IMR-90 (cell line): Measurements from ENCODE around the gene VAC14. TPM values are rescaled to one million over a fixed set of nuclear protein-coding genes. Genes with fewer than 3 reads are reported as not detected.
A peak's percentile ranks its signal among the peaks of the same experiment; 100 is the strongest.

Source experiments
- ATAC-seq: fragments of 200-7000 bp; cut with Tn5 transposase; 2 replicates; pipeline ENCODE4 v1.9.1; 2020; ENCODE audit warnings: low read depth, mild to moderate bottlenecking, moderate library complexity
- BruUV-seq: library from RNA; stranded (reverse); fragments of 400-500 nt; replicated peaks from 2 replicates; lab custom pipeline; 2021; lab: Mats Ljungman, UMichigan
- CTCF ChIA-PET: fragments of 300-600 bp; formaldehyde crosslinking; extraction: SDS; loops from one replicate; lab custom pipeline; 2021; ENCODE audit warnings: antibody characterized with exemption; lab: Yijun Ruan, JAX
- POLR2A ChIA-PET: fragments of 300-600 bp; sonication (Branson Sonifier 250); formaldehyde crosslinking; loops from one replicate; lab custom pipeline; 2022; ENCODE audit warnings: antibody characterized with exemption; ENCODE audit not compliant: unreplicated experiment; lab: Charles Lee
- DNase-seq: peaks from one replicate; pipeline ENCODE4 v3.0.0; 2013
- H2AFZ ChIP-seq: replicated peaks from 2 replicates; pipeline ENCODE3; 2013; ENCODE audit warnings: low read length, mild to moderate bottlenecking; ENCODE audit not compliant: poor library complexity
- H2AK5ac ChIP-seq: 2 replicates; pipeline ENCODE4 v1.6.1; 2013; ENCODE audit warnings: low read depth, low read length, inconsistent platforms
- H2AK9ac ChIP-seq: replicated peaks from 2 replicates; pipeline ENCODE3; 2013; ENCODE audit warnings: mild to moderate bottlenecking, low read depth, low read length, moderate library complexity; ENCODE audit not compliant: poor library complexity
- H2BK120ac ChIP-seq: 2 replicates; pipeline ENCODE4 v1.6.1; 2013; ENCODE audit warnings: low read depth, low read length, inconsistent platforms
- H2BK15ac ChIP-seq: 3 replicates; pipeline ENCODE4 v1.6.1; 2013; ENCODE audit warnings: low read depth, low read length, inconsistent platforms
- H2BK20ac ChIP-seq: 2 replicates; pipeline ENCODE4 v1.6.1; 2013; ENCODE audit warnings: low read depth, mild to moderate bottlenecking, inconsistent platforms, low read length, moderate library complexity
- H2BK5ac ChIP-seq: 2 replicates; pipeline ENCODE4 v1.6.1; 2013; ENCODE audit warnings: mild to moderate bottlenecking, low read depth, low read length, inconsistent platforms; ENCODE audit not compliant: poor library complexity, severe bottlenecking
- H3K14ac ChIP-seq: replicated peaks from 2 replicates; pipeline ENCODE4 v1.6.1; 2013; ENCODE audit warnings: low read depth, low read length, inconsistent platforms
- H3K18ac ChIP-seq: 2 replicates; pipeline ENCODE4 v1.6.1; 2013; ENCODE audit warnings: low read depth, low read length, control low read depth
- H3K23ac ChIP-seq: 2 replicates; pipeline ENCODE4 v1.6.1; 2013; ENCODE audit warnings: low read depth, low read length, inconsistent platforms
- H3K27ac ChIP-seq: 2 replicates; pipeline ENCODE4 v1.5.1; 2013; ENCODE audit warnings: mild to moderate bottlenecking, control low read depth, low read length; ENCODE audit not compliant: insufficient read depth
- H3K27me3 ChIP-seq: 2 replicates; pipeline ENCODE4 v1.6.1; 2013; ENCODE audit warnings: low read length; ENCODE audit not compliant: control insufficient read depth, insufficient read depth
- H3K36me3 ChIP-seq: 2 replicates; pipeline ENCODE4 v1.6.1; 2013; ENCODE audit warnings: low read length, mixed read lengths; ENCODE audit not compliant: control insufficient read depth, insufficient read depth
- H3K4ac ChIP-seq: 2 replicates; pipeline ENCODE4 v1.6.1; 2013; ENCODE audit warnings: low read depth, low read length, inconsistent platforms
- H3K4me1 ChIP-seq: 2 replicates; pipeline ENCODE4 v1.6.1; 2013; ENCODE audit warnings: low read length, mixed read lengths; ENCODE audit not compliant: control insufficient read depth, insufficient read depth
- H3K4me2 ChIP-seq: 2 replicates; pipeline ENCODE4 v1.6.1; 2013; ENCODE audit warnings: low read depth, mild to moderate bottlenecking, control low read depth, low read length, moderate library complexity
- H3K4me3 ChIP-seq: 2 replicates; pipeline ENCODE4 v1.5.1; 2013; ENCODE audit warnings: low read depth, mild to moderate bottlenecking, control low read depth, low read length, moderate library complexity; ENCODE audit not compliant: insufficient read depth
- H3K56ac ChIP-seq: 2 replicates; pipeline ENCODE4 v1.6.1; 2013; ENCODE audit warnings: low read length, inconsistent platforms; ENCODE audit not compliant: insufficient read depth; ENCODE audit errors: extremely low read depth
- H3K79me1 ChIP-seq, 2 experiments: 2 replicates each; pipeline ENCODE4 v1.6.1; 2013; ENCODE audit warnings: low read length in 2 of 2, inconsistent platforms in 1 of 2, low read depth in 1 of 2
- H3K9ac ChIP-seq: 2 replicates; pipeline ENCODE4 v1.6.1; 2013; ENCODE audit warnings: low read depth, low read length, control low read depth
- H3K9me1 ChIP-seq: 2 replicates; pipeline ENCODE4 v1.6.1; 2013; ENCODE audit warnings: low read length, inconsistent platforms; ENCODE audit not compliant: insufficient read depth
- H3K9me3 ChIP-seq: 2 replicates; pipeline ENCODE4 v1.6.1; 2013; ENCODE audit warnings: low read length; ENCODE audit not compliant: control insufficient read depth, insufficient read depth
- H4K20me1 ChIP-seq: 2 replicates; pipeline ENCODE4 v1.6.1; 2013; ENCODE audit warnings: low read length, inconsistent platforms; ENCODE audit not compliant: insufficient read depth
- H4K5ac ChIP-seq: 2 replicates; pipeline ENCODE4 v1.6.1; 2013; ENCODE audit warnings: mild to moderate bottlenecking, low read depth, low read length, control low read depth
- H4K8ac ChIP-seq, 2 experiments: 2 replicates each; pipeline ENCODE4 v1.6.1; 2013; ENCODE audit warnings: low read depth in 2 of 2, low read length in 2 of 2, control low read depth in 1 of 2, inconsistent platforms in 1 of 2
- H4K91ac ChIP-seq: 2 replicates; pipeline ENCODE4 v1.6.1; 2013; ENCODE audit warnings: low read depth, low read length, inconsistent platforms; ENCODE audit not compliant: insufficient read depth
- BHLHE40 ChIP-seq: fragments of 150-350 bp; IDR thresholded peaks from 2 replicates; pipeline ENCODE4 v1.6.1; 2016; ENCODE audit warnings: mild to moderate bottlenecking, low read depth, low read length
- MAFK ChIP-seq: IDR thresholded peaks from 2 replicates; pipeline ENCODE4 v1.6.1; 2012; ENCODE audit warnings: low read depth, low read length, improper control_type of control experiment
- WGBS, 2 experiments: methylation state at CpG; one replicate each; pipeline versions ENCODE4 v1.1.5 to v1.1.7; 2013; ENCODE audit warnings: missing lambda C conversion rate in 2 of 2; ENCODE audit not compliant: insufficient read length in 1 of 2; ENCODE audit errors: extremely low coverage in 2 of 2; 5-methylcytosine and 5-hydroxymethylcytosine counted together
- dilution Hi-C: fragments of 300-500 bp; cut with HindIII; formaldehyde crosslinking; loops from one replicate; pipeline ENCODE4 v1.14.3; 2018; ENCODE audit warnings: low sequenced_read_pairs; ENCODE audit not compliant: unreplicated experiment
- in situ Hi-C: fragments of 300-500 bp; cut with MboI; formaldehyde crosslinking; loops from 3 replicates; pipeline ENCODE4 v1.14.3; 2019; ENCODE audit warnings: low sequenced_read_pairs, inconsistent platforms, mixed read lengths
- intact Hi-C: fragments of 100-400 bp; cut with micrococcal nuclease; formaldehyde crosslinking; loops from 2 replicates; pipeline ENCODE4 v1.10.0; 2022
- polyA plus RNA-seq, 3 experiments: library from polyadenylated mRNA; depleted of rRNA; stranded (reverse); fragments of >200 nt; gene quantifications; 2 replicates each; pipeline ENCODE4 v1.2.3, GENCODE V29; 2012; ENCODE audit warnings: low replicate concordance in 1 of 3
- total RNA-seq: library from RNA; depleted of rRNA; stranded (reverse); fragments of >200 nt; gene quantifications from 2 replicates; pipeline ENCODE4 v1.2.3, GENCODE V29; 2012

The VAC14 gene
- total and polyA plus RNA-seq, 2 of the 4 experiments (the other 2 are of a cell fraction) = 21.1 to 40.2 TPM

DNA sequence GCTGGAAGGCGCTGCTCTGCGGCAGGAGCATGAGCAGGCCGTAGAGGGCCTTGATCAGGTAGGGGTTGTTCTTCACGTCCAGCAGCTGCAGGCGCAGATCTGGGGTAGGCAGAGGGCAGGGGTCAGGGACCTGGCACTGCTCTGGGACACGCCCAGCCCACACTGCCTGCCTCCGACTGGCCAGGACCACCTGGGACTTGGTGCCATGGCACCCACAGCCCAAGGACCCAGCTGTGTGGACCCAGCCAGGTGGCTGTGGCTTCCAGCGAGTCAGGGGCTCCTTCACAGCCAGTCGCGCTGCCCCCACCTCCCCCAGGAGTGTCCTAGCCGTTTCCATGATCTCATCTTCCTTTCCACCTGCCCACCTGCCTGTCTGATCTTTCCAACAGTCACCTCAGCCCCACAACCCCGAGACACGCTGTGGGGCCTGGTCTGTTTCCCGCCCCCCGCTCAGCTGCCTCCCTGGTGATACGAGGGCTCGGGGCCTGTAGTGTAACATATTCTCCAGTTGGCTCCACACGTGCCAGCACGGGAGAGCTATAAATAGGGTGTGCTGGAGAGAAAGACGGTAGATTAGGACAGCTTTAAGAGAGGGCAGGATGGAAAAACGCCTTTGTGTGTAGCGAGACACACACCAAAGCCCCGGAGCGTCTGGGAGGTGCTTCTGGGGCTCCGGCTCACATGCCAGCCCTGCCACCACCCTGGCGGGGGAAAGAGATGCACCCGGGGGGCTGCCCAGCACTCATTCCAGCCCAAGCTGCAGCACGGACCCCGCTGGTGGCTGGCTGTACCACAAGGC lies 107.9 kb downstream of the VAC14 start:
- ATAC-seq (no peak), DNase-seq (no peak)
- no peak overlapping the region for H3K4me3 ChIP-seq
- H2AFZ ChIP-seq = peak overlapping the region; percentile 82
- H3K36me3 ChIP-seq = no peaks in the 10 kb centered on the region
- no TSS peak for BruUV-seq
- H3K9ac ChIP-seq = peak overlapping the region; percentile 26; the same call in 1 of the 2 replicates
- H2BK20ac ChIP-seq = peak overlapping the region; percentile 98
- H3K4ac ChIP-seq = peak overlapping the region; percentile 98
- H3K56ac ChIP-seq = peak overlapping the region; percentile 79
- dilution Hi-C loops (no loop called here), intact Hi-C loops (loop anchor here (2.0 kb wide), 1 partner anchor 14 kb away; no protein-coding TSS in a partner anchor), in situ Hi-C loops (loop anchor here (25.0 kb wide), 1 partner anchor 669 kb away; the partner anchor contains the start of gene CALB2)
- no peak overlapping the region for H3K4me2 ChIP-seq
- peak overlapping the region; percentile 69 to 97 for H4K8ac ChIP-seq
- peak overlapping the region; percentile 73 for H3K18ac ChIP-seq
- H3K27ac ChIP-seq = peak overlapping the region; percentile 87
- H3K4me1 ChIP-seq = peaks cover 59% of the 10 kb centered on the region
- WGBS, 2 experiments = 74% methylated on average over 15 of the region's 29 CpGs; no CpG with 5 or more reads in 1 of the 2 experiments
- POLR2A ChIA-PET = interaction anchor here (0.8 kb wide), 1 partner anchor 10 kb away, joined by 14 read pairs; no protein-coding TSS in a partner anchor
- H4K91ac ChIP-seq = peak overlapping the region; percentile 99
- H2AK9ac ChIP-seq = peak overlapping the region; percentile 100
- no peaks in the 10 kb centered on the region for H3K9me3 ChIP-seq
- peaks cover 58% of the 10 kb centered on the region for H3K9me1 ChIP-seq
- no peaks in the 10 kb centered on the region for H4K20me1 ChIP-seq
- TF ChIP-seq BHLHE40 (peak; percentile 77), MAFK (no peak)
- peak overlapping the region; percentile 91 for H3K23ac ChIP-seq
- H2AK5ac ChIP-seq = peak overlapping the region; percentile 100
- no peaks in the 10 kb centered on the region for H3K27me3 ChIP-seq
- H4K5ac ChIP-seq = peak overlapping the region; percentile 48
- CTCF ChIA-PET = interaction anchor here (1.1 kb wide), 1 partner anchor 78 kb away, joined by 3 read pairs; no protein-coding TSS in a partner anchor
- H2BK15ac ChIP-seq = peak overlapping the region; percentile 94
- H2BK120ac ChIP-seq = peak overlapping the region; percentile 99
- peak overlapping the region; percentile 96 for H2BK5ac ChIP-seq
- peaks cover 3 to 58% of the 10 kb centered on the region in 2 experiments; a peak in 3 of 4 replicates for H3K79me1 ChIP-seq
- H3K14ac ChIP-seq = peak overlapping the region; percentile 90
